HG03108 (cell line): ENCODE data around the gene CEP164.

Source experiments
- ATAC-seq: cut with Tn5 transposase; IDR thresholded peaks from one replicate; pipeline ENCODE4 v1.9.1; 2021; ENCODE audit warnings: moderate library complexity; ENCODE audit not compliant: unreplicated experiment

Gene CEP164

DNA sequence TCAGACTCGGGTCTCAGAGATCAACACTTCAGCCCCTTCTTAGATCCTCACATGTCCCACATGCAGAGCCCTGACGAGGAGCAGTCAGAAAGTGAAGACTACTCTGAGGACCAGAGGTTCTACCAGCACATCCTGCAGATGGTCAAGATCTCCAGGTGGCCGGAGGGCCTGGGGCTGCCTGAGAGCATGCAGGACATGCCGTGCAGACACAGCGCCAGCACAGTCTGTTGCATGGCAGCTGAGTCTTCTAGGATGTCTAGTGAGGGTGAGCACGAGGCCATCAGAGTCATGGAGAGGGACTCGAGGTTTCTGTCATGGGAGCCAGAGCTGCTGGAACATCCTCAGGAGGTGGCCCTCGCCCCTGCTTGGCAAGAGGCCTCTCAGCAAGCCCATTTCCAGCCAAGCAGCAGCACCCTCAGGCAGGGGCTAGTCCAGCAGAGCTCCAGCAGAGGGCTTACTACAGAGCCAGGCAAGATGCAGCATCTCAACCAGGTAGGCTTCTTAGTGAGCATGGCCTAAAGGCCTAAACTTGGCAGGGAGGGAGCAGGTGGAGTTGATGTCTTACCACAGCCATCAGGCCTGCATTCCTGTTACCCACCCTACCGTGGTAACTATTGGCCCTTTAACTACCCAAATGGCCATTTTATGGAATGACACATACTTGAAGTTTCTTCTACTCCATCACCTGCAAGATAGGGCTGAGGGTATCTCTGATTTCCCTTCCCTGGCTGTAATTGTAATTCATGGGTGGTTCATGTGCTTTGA, 28.7 kb downstream of the CEP164 start:
- no peak for ATAC-seq

DNA sequence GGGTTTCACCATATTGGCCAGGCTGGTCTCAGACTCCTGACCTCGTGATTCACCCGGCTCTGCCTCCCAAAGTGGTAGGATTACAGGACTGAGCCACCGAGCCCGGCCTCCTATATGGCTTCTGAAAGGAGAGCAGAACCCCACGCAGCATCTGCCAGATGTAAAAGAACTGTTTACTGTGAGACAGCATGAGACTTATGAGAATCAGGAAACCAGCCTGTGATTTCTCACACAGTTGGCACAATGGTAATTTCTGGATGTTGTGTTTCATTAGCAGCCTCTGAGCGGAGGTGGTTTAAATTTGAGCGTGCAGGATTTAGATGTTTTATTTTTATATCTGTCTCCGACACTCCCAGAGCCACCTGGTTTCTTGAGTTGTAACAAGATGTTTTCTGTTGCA, 33.8 kb downstream of the CEP164 start:
- ATAC-seq: no peak

DNA sequence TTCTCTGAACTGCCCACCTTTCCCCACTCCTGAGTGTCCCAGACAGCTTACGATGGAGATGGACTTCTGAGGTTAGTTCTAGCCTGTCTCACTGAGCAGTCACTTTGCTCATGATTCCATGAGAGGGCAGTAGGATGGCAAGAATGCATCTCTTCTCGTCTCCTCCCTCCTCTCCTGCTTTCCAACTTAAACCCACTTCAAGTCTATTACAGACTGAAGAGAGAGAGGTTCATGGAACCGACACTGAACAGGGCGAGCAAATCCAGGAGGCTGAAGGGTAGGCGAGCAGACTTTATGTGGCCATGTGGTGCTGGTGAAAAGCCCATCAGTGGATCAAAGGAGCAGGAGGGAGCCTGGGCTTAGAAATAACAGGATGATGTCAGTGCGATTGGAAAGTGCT, 38.6 kb downstream of the CEP164 start:
- no peak for ATAC-seq

DNA sequence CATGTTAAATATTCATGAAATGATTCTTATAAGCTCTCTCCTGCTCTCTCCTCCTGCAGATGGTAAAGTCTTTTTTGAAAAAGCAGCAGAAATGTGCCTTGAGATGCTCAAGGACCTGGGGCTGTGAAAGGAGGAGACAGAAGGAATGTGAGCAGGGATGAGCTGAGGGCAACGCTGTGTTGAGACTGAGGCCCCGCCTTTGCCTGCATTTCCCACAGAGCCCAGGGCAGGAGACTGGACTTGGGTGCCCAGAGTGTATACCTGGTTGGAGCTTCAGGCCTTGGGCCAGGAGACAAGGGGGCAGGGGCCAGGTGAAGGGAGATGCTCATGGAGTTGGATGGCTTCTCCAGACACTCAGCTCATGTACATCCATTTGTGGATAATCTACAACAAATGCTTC, 39.2 kb downstream of the CEP164 start:
- no peak for ATAC-seq

DNA sequence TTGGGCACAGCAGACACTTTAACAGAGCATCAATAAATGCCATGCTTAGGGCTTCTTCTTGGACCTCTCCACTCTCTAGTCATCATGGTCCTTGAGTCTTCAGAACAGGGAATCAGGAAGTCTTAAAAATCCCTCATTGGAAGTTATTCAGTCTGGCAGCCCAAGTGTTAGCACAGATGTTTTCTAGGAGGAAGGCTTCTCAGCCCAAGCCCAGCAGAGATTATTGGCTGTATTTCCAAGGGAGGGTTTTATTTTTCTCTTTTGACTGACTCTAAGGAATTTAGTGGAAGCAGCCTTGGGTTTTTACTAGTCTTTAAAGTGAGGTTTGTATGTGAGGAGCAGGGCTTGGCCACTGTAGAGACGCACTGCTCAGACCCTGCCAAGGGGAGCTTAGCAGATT, 41.9 kb downstream of the CEP164 start:
- no peak for ATAC-seq

DNA sequence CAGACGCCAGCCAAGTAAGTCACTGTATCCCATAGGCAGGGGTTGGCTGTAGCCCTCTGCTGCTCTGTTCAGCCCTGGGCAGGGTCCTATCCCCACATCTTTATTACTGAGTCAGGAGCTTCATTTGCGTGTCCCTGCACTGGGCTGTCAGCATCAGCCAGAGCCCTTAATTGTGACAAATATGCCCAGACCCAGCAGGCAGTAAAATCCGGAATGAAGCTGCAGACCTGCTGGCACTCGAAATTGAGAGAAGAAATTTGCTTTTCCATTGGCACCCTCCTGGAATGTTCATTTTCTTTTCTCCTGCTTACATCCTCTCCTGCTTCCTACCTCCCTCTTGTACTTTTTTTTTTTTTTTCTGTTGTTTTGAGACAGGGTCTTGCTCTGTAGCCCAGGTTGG, 43.8 kb downstream of the CEP164 start:
- no peak for ATAC-seq

DNA sequence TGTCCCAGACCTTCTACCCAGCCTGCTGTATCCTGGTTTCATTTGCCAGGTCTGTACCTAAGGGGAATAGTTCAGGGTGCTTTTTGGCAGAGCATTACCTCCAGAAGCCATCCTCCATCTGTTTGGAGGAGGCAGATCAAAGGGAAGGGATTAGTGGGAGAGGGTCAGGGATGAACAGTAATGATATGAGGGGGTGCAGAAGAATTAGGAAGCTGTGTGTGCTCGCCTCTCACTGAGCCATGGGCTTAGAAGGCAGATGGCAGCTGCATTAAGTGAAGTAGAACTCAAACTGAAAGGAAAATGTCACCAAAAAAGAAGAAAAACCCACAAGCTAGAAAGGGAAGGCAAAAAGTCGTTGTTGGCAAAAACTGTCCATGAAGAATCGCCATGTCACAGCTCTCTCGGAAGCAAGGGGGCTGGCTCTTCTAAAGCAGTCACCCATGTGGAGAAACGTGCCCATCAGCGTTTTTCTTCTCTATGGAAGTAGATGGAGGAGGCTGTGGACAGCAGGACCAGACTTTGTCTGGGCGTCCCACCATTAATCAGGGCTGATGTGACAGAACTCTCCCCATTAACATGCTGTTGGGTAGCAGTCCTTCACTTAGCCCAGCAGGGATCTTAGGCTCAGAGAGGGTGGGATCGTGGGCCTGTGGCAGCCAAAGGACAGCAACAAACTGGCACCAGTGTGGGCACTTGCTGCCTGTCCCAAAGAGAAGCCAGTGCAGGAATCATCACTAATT, 46.8 kb downstream of the CEP164 start:
- ATAC-seq: no peak

DNA sequence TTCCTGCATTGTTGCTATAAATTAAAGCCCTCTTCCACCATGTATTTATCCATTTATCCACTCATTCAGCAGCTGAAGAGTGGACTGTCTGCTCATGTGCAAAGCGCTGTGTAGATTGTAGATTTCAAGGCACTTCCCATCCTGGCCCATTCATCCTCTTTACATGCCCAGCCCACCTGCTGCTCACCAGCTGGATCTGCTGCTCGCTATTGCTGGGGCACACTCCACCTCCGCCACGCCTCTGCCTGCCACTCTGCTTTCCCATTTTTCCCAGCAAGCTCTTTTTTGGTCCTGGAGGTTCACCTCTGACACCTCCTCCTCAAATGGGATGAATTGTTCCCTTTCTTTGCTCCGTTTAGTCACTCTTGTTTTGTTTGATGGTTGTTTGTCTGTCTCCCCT, 48.3 kb downstream of the CEP164 start:
- ATAC-seq: no peak

DNA sequence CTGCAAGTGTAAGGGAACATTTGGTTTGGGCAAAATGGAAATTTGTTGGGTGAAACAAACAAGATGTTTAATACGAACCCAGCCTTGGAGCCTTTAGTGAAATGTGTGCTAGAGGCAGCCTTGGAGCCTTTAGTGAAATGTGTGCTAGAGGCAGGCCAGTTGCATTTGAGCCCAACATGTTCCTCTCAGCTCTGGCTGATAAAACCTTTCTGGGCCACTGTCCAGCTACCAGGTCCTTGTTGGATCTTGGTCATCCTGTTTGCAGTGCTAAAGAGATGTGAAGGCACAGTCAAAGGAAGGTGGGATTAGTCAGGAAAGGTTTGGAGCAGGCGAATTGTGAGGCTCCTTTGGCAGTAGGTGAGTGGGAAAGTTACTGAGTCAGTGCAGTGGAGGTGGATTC, 48.9 kb downstream of the CEP164 start:
- no peak for ATAC-seq

DNA sequence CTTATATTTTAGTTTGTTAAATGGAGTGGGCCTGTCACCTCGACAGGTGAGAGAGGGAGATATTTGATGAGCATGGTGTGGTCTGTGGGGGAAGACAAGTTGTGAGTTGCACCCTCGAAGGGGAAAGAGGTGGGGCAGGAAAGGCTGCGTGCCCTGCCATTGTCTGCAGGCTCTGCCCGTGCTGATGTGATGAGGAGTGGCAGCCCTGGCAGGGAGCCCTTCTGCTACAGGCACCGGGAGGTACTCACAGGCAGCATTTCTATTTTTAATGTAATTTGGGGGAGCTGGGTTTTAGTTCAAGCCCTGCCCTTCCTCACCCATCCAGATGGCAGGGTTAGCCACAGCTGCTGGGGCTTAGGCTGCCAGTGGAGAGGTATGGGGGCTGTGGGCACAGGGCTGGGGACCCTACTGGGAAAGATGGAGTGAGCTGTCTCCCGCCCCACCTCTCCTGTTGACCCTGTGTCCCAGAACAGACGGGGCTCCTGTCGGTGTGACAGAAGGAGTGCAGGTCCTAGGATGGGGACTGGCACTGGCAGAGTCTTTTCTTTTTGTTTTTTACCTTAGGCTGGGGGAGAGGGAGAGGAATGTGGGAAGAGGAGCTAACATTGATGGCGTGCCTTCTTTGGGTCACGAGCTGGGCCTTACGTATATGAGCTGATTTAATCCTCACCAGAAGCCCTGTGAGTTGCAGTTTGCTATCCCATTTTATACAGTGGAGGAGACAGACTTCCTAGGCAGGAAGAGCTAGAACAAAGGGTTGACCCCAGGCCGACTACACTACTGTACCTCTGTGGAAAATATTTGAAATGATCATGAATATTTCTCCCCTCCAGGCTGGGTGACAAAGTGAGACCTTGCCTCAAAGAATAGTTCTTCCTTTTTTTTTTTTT, 51.6 kb downstream of the CEP164 start:
- ATAC-seq: no peak

DNA sequence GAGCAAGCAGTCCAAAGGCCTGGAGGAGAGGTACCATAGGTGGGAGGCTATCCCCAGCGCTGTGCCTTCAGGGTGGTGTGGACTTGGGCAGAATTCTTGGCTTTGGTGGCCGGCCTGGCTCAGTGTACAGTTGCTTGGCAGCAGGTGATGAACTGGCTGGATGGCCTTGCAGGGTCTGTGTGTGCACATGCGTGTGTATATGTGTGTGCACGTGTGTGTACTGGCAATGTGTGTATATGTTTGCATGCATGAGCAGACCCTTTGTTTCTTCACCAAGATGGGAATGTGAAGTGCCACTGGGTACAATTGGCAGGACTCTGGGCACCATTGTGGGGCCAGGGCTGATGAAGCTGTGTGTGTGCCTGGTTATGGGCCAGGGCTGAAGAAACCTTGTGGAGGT, 53.0 kb downstream of the CEP164 start:
- no peak for ATAC-seq

DNA sequence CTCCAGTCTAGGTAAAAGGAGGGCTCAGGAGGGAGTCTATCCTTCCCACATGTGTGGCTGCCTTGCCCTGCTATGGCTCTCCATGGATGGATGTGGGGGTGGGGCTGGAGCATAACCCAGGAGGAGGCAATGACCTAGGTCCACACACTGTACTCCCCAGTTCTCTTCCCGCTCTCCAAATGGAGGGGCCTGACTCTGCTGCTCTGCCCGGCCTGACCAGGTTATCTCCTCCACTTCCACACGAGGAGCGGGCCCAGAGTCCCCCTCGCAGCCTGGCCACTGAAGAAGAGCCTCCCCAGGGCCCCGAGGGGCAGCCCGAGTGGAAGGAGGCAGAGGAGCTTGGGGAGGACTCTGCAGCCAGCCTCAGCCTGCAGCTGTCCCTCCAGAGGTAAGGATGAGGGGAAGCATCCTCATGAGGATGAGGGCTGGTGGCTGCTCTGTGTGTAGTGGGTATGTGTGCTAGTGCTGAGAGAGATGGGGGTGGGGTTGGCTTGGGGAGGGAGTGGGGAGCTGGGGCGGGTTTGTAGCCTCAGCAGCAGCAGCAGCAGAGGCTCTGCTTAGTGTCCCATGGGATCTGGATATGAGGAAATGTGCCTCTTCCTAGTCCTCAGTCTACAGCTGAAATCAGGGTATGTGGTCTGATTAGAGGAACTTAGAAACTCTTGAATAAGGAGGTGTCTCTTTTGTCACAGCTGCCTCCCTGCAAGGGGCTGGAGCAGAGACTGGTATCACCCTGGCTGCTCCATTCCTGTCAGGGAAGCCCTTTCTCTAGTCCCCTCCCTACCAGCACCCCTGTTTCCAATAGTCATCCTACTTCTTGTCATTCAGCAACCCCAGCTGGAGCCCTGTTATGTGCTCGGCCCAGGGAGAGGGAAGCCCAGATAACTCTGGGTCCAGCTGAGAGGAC, 54.1 kb downstream of the CEP164 start:
- ATAC-seq: no peak

DNA sequence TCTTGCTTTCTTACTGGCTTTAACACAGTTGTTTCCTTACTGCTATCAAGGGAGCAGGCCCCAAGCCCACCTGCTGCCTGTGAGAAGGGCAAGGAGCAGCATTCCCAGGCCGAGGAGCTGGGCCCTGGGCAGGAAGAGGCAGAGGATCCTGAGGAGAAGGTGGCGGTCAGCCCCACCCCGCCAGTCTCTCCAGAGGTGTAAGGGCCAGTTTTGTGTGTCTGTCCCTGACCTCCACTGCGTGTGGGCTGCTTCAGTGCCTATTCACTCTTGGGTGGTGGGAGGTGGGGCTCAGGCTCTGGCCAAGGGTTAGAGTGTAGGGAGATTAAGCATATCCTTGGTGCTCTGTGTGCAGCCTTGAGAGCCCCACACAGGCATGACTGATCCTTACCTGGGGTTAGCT, 55.1 kb downstream of the CEP164 start:
- ATAC-seq: no peak

DNA sequence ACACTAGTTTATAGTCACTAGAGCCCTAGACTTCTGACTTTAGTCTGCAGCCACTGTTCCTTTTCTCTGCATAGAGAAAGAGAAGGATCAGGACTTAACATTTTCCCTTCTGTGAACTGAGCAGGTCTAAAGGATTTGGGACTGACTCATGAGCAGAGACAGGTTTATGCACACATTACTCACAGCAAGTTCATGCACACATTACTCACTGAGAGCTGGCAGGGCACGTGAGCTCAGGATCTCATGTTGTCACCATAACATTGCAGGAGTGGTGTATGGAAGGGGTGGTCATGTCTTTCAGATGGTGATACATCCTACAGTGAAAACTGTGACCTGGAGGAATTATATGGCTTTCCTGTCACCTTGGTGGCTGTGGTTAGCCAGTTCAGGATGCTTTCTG, 56.4 kb downstream of the CEP164 start:
- ATAC-seq: no peak

DNA sequence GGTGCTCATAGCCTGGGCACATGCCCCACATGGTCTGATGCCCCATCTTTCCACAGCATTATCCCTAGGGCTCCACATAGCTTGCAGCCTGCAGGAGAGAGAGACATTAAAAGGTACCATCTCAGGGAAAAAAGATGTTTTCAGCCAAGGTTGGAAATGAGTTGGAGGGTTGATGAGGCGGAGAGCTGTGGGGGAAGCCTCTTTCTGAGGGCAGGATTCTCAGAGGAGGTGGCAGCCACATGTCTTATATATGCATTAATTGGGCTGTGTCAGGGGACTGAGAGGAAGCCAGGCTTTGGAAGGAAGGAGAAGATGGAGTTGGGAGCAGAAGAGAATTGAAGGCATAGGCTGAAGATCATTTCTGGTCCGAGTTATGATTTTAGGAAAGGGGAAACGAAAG, 57.8 kb downstream of the CEP164 start:
- no peak for ATAC-seq

DNA sequence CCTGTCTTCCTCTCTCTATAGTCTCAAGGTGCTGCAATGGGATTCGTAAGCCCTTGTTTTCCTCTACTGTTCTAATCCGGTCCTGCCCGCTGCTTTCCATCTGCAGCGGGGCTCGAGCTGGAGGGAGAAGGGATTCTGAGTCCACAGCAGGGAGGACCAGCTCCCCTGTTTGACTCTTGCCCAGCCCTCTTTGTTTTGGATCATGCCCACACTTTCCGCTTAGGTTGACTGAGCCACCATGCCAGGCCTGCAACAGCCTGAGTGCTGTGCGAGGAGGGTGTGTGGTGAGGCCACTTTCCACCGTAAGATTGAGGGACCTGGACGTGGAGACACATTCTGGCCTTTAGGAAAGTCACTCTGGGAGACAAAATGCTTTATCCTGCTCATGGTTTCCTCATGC, 58.3 kb downstream of the CEP164 start:
- ATAC-seq: no peak

DNA sequence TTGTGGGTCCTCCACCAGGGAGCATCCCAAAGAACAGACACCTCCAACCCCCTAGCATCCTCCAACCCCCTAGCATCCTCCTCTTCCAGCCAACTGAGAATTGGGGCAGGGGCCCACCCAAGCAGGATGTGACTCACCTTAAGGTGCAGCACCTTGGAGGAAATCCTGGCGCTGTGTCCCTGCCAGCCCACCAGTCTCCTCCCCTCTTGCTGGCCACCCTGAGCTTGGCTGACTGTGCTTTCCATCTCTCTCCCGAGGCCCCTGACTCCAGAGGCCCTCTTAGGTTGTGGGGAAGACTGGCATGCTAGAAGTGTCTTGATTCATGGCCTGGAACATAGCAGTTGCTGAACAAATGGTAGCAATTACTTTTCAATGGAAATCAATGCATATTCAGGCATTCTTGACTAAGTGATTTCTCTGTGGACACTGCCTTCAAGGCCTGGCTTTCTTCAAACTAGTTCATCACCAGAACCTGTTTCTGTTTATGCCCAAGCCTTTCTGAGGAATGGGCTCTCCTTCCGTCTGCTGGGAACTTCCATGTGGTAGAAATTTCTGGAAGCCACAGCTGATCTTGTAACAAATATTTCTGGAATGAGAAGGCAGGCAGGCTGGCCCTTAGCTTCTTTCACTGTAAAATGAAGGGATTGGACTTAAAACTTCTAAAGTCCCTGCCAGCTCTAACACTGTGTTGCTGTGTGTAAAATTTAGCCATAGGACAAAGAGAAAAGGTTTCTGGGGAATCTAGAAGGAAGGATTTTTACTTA, 60.5 kb downstream of the CEP164 start:
- no peak for ATAC-seq

DNA sequence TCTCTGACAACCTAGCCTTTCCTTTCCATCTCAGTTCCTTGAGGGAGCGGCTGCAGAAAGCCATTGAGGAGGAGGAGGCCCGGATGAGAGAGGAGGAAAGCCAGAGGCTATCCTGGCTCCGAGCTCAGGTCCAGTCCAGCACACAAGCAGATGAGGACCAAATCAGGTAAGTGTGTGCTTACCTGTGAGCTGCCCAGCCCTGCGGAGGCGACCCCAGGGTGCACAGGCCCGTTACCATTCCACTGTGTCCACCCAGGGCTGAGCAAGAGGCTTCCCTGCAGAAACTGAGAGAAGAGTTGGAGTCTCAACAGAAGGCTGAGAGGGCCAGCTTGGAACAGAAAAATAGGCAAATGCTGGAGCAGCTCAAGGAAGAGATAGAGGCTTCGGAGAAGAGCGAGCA, 63.1 kb downstream of the CEP164 start:
- ATAC-seq: no peak

DNA sequence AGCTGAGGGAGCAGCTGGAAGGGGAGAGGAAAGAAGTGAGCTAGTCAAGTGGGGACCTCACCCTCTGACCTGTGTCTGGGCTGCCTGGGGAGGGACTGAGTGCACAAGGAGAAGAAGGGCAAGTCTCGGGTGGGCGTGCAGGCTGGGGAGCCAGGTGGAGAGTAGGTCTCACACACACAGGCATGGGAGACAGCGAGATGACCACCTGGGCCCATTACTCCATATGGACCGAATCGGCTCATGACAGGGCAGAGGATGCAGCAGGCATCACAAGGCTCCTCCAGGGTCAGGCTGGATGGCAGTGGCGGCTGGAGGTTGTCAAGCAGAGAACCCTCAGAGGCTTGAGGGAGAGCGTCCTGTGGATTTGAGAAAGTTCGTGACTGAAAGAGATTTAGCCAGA, 63.5 kb downstream of the CEP164 start:
- no peak for ATAC-seq
